HCT116 (cell line): ENCODE measurements around the gene TRMT10C. TPM values are rescaled to one million over a fixed set of nuclear protein-coding genes. Genes with fewer than 3 reads are reported as not detected.

Experiments used
- ATAC-seq: fragments of 200-7000 bp; cut with Tn5 transposase; 2 replicates; pipeline ENCODE4 v1.9.1; 2020; ENCODE audit warnings: mild to moderate bottlenecking, moderate library complexity
- BruUV-seq: library from RNA; stranded (reverse); fragments of 400-500 nt; replicated peaks from 2 replicates; lab custom pipeline; 2021; lab: Mats Ljungman, UMichigan
- CTCF ChIA-PET: fragments of 300-600 bp; sonication (Branson Sonifier 250); formaldehyde crosslinking; loops from one replicate; lab custom pipeline; 2021; ENCODE audit warnings: antibody characterized with exemption; lab: Charles Lee
- POLR2A ChIA-PET: fragments of 300-600, 350-600 bp; sonication (Branson Sonifier 250); formaldehyde crosslinking; loops from one replicate; lab custom pipeline; 2021; ENCODE audit warnings: antibody characterized with exemption; lab: Charles Lee
- RAD21 ChIA-PET, 2 experiments: fragments of 300-600 bp; sonication (Branson Sonifier 250); formaldehyde crosslinking; loops; one replicate each; lab custom pipeline; 2023; ENCODE audit warnings: low total read pairs in 2 of 2; ENCODE audit not compliant: uncharacterized antibody in 2 of 2, unreplicated experiment in 2 of 2, low non-redundant PET in 1 of 2; lab: Charles Lee
- DNase-seq: peaks from one replicate; pipeline ENCODE4 v3.0.0-alpha.2; 2010; ENCODE audit warnings: low read depth, low spot score
- H2AFZ ChIP-seq: fragments of 200-600 bp; shearing (Covaris generic), sonication (generic); 2 replicates; pipeline ENCODE4 v1.6.1; 2017; ENCODE audit warnings: low read depth, mixed run types, mixed read lengths, antibody characterized with exemption, low read length; ENCODE audit not compliant: poor library complexity, severe bottlenecking
- H3K27ac ChIP-seq: 2 replicates; pipeline ENCODE4 v1.5.1; 2012; ENCODE audit warnings: low read depth, low read length
- H3K27me3 ChIP-seq: fragments of 200-600 bp; sonication (generic); 2 replicates; pipeline ENCODE4 v1.6.1; 2016; ENCODE audit warnings: mixed run types, low read length, mixed read lengths; ENCODE audit not compliant: insufficient read depth
- H3K36me3 ChIP-seq, 2 experiments: fragments of 200-500 bp in 1 of 2; fragments of 200-600 bp in 1 of 2; sonication (Bioruptor generic) in 1 of 2; sonication (generic) in 1 of 2; 2 replicates each; pipeline versions ENCODE4 v1.5.1 to v1.6.1; 2014 to 2016; ENCODE audit warnings: low read length in 2 of 2, inconsistent platforms in 1 of 2, mixed read lengths in 1 of 2, mixed run types in 1 of 2; ENCODE audit not compliant: insufficient read depth in 2 of 2, control insufficient read depth in 1 of 2
- H3K4me1 ChIP-seq, 2 experiments: fragments of 200-600 bp in 1 of 2; sonication (generic) in 1 of 2; 2 replicates each; pipeline versions ENCODE4 v1.5.1 to v1.6.1; 2012 to 2017; ENCODE audit warnings: low read length in 2 of 2, inconsistent platforms in 1 of 2, mild to moderate bottlenecking in 1 of 2, mixed read lengths in 1 of 2, mixed run types in 1 of 2, moderate library complexity in 1 of 2; ENCODE audit not compliant: insufficient read depth in 2 of 2, control insufficient read depth in 1 of 2
- H3K4me2 ChIP-seq: fragments of 200-600 bp; sonication (generic); 2 replicates; pipeline ENCODE4 v1.6.1; 2017; ENCODE audit warnings: mixed run types, low read length, mixed read lengths
- H3K4me3 ChIP-seq, 2 experiments: fragments of 200-600 bp in 1 of 2; sonication (generic) in 1 of 2; replicated peaks in 1 of 2; 2 replicates each; pipeline ENCODE4 v1.5.1; 2011 to 2016; ENCODE audit warnings: low read length in 2 of 2, control low read depth in 1 of 2, low read depth in 1 of 2, mild to moderate bottlenecking in 1 of 2, mixed read lengths in 1 of 2, mixed run types in 1 of 2
- H3K79me2 ChIP-seq: fragments of 200-600 bp; sonication (generic); 2 replicates; pipeline ENCODE4 v1.6.1; 2017; ENCODE audit warnings: mild to moderate bottlenecking, mixed run types, low read length, moderate library complexity, mixed read lengths; ENCODE audit not compliant: insufficient read depth
- H3K9ac ChIP-seq: fragments of 200-600 bp; sonication (generic); 2 replicates; pipeline ENCODE4 v1.6.1; 2016; ENCODE audit warnings: low read length, mixed read lengths
- H3K9me2 ChIP-seq: fragments of 200-600 bp; sonication (generic), shearing (Covaris generic); 2 replicates; pipeline ENCODE4 v1.6.1; 2017; ENCODE audit warnings: mixed run types, mild to moderate bottlenecking, moderate library complexity; ENCODE audit not compliant: insufficient read depth
- H3K9me3 ChIP-seq, 2 experiments: fragments of 200-500 bp in 1 of 2; fragments of 200-600 bp in 1 of 2; sonication (Bioruptor generic) in 1 of 2; sonication (generic) in 1 of 2; 2 replicates each; pipeline ENCODE4 v1.6.1; 2014 to 2017; ENCODE audit warnings: low read length in 2 of 2, mixed read lengths in 2 of 2, inconsistent platforms in 1 of 2, low read depth in 1 of 2, mild to moderate bottlenecking in 1 of 2, mixed run types in 1 of 2, moderate library complexity in 1 of 2; ENCODE audit not compliant: control insufficient read depth in 1 of 2, insufficient read depth in 1 of 2
- H4K20me1 ChIP-seq: fragments of 200-600 bp; sonication (generic), shearing (Covaris generic); 2 replicates; pipeline ENCODE4 v1.6.1; 2017; ENCODE audit warnings: mixed run types, mild to moderate bottlenecking, moderate library complexity; ENCODE audit not compliant: insufficient read depth
- CEBPB ChIP-seq: IDR thresholded peaks from 2 replicates; pipeline ENCODE4 v1.6.1; 2012; ENCODE audit warnings: low read depth
- ELF1 ChIP-seq: IDR thresholded peaks from 2 replicates; pipeline ENCODE4 v1.6.1; 2012; ENCODE audit warnings: low read depth, borderline replicate concordance
- EZH2phosphoT487 ChIP-seq: fragments of 200-600 bp; IDR thresholded peaks from 2 replicates; pipeline ENCODE4 v1.6.1; 2018; ENCODE audit warnings: antibody characterized with exemption, borderline replicate concordance
- FOSL1 ChIP-seq: IDR thresholded peaks from 2 replicates; pipeline ENCODE4 v1.6.1; 2012; ENCODE audit warnings: low read depth
- JUND ChIP-seq: IDR thresholded peaks from 2 replicates; pipeline ENCODE4 v1.6.1; 2012
- POLR2A ChIP-seq: IDR thresholded peaks from 2 replicates; pipeline ENCODE4 v1.7.0; 2011; ENCODE audit warnings: borderline replicate concordance; ENCODE audit not compliant: insufficient read depth, insufficient read length; ENCODE audit errors: extremely low read depth
- POLR2AphosphoS5 ChIP-seq: IDR thresholded peaks from 2 replicates; pipeline ENCODE4 v1.6.1; 2011; ENCODE audit warnings: mild to moderate bottlenecking, low read depth, low read length, moderate library complexity
- RAD21 ChIP-seq: IDR thresholded peaks from 2 replicates; pipeline ENCODE4 v1.6.1; 2012; ENCODE audit warnings: low read depth, mild to moderate bottlenecking
- SIN3A ChIP-seq: IDR thresholded peaks from 2 replicates; pipeline ENCODE4 v1.6.1; 2012; ENCODE audit warnings: low read depth
- SP1 ChIP-seq: IDR thresholded peaks from 2 replicates; pipeline ENCODE4 v1.6.1; 2012; ENCODE audit warnings: low read depth
- TCF7L2 ChIP-seq: IDR thresholded peaks from 2 replicates; pipeline ENCODE4 v1.7.0; 2011; ENCODE audit warnings: borderline replicate concordance, inconsistent platforms; ENCODE audit not compliant: insufficient read depth, insufficient read length; ENCODE audit errors: extremely low read depth
- intact Hi-C: fragments of 100-400 bp; cut with micrococcal nuclease; formaldehyde crosslinking; loops from 2 replicates; pipeline ENCODE4 v1.10.0; 2022
- total RNA-seq: library from RNA; stranded (reverse); gene quantifications from one replicate; pipeline ENCODE4 v1.2.1, GENCODE V29; 2021; ENCODE audit not compliant: unreplicated experiment
- TF ChIP-seq, protein P1 (sequence below), 3 experiments: fragments of 200-600 bp in 1 of 3; sonication (generic) in 1 of 3; IDR thresholded peaks in 2 of 3; conservative IDR thresholded peaks in 1 of 3; 2 replicates each; pipeline ENCODE4 v1.5.1; 2012 to 2017; ENCODE audit warnings: low read depth in 2 of 3, low read length in 2 of 3, antibody characterized with exemption in 1 of 3, borderline replicate concordance in 1 of 3, control low read depth in 1 of 3, mild to moderate bottlenecking in 1 of 3, mixed read lengths in 1 of 3, mixed run types in 1 of 3, moderate library complexity in 1 of 3; ENCODE audit not compliant: insufficient read depth in 1 of 3
- TF ChIP-seq, protein P2 (sequence below): IDR thresholded peaks from 2 replicates; pipeline ENCODE4 v1.6.1; 2011; ENCODE audit warnings: mild to moderate bottlenecking, low read length, moderate library complexity; ENCODE audit not compliant: insufficient replicate concordance; ENCODE audit errors: extremely low read depth
- TF ChIP-seq, protein P3 (sequence below): IDR thresholded peaks from 2 replicates; pipeline ENCODE4 v1.6.1; 2012

The TRMT10C gene
- total RNA-seq, 1 experiment from 2014 or later, result 36.4 TPM

DNA sequence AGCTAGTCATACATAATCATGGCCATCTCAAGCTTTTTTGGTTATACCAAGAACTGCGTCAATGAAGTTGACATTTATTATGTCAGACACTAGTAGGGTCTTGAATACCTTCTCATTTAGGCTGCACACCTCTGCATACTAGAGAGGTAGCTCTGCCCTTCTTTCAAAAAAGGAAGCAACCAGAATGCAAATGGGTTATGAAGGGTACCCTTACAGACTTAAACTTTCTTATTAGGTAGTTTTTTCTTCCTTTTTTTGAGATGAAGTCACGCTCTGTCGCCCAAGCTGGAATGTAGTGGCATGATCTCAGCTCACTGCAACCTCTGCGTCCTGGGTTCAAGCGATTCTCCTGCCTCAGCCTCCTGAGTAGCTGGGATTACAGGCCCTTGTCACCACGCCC is 15.6 kb downstream of the TRMT10C start:
- no peak for ATAC-seq
- H3K36me3 ChIP-seq, result peaks cover 17 to 28% of the 10 kb centered on the region in 2 experiments
- no peak overlapping the region for H3K27ac ChIP-seq
- H2AFZ ChIP-seq, result no peak overlapping the region
- POLR2A ChIA-PET, result no interaction called here
- RAD21 ChIA-PET, result no interaction called here
- H3K4me2 ChIP-seq, result no peak overlapping the region
- DNase-seq, result no peak
- CTCF ChIA-PET, result no interaction called here
- no peaks in the 10 kb centered on the region for H3K9me3 ChIP-seq
- TSS peak; percentile 1 for BruUV-seq
- peaks cover 11 to 18% of the 10 kb centered on the region in 2 experiments for H3K4me1 ChIP-seq
- peaks cover 83% of the 10 kb centered on the region for H3K79me2 ChIP-seq
- peaks cover 16% of the 10 kb centered on the region for H4K20me1 ChIP-seq
- TF ChIP-seq, protein P1, sequence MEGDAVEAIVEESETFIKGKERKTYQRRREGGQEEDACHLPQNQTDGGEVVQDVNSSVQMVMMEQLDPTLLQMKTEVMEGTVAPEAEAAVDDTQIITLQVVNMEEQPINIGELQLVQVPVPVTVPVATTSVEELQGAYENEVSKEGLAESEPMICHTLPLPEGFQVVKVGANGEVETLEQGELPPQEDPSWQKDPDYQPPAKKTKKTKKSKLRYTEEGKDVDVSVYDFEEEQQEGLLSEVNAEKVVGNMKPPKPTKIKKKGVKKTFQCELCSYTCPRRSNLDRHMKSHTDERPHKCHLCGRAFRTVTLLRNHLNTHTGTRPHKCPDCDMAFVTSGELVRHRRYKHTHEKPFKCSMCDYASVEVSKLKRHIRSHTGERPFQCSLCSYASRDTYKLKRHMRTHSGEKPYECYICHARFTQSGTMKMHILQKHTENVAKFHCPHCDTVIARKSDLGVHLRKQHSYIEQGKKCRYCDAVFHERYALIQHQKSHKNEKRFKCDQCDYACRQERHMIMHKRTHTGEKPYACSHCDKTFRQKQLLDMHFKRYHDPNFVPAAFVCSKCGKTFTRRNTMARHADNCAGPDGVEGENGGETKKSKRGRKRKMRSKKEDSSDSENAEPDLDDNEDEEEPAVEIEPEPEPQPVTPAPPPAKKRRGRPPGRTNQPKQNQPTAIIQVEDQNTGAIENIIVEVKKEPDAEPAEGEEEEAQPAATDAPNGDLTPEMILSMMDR (IDR thresholded peaks at IDR 0.05 in 2 of 3, conservative IDR thresholded peaks at IDR 0.05 in 1 of 3; ENCODE audit: borderline replicate concordance in 1 of 3, insufficient read depth in 1 of 3, low read depth in 2 of 3, low read length in 2 of 3), result no peak
- TF ChIP-seq POLR2AphosphoS5 (no peak), POLR2A (no peak), CEBPB (no peak), JUND (no peak), SP1 (no peak), FOSL1 (no peak), SIN3A (no peak), TCF7L2 (no peak), ELF1 (no peak), EZH2phosphoT487 (no peak), RAD21 (no peak)
- TF ChIP-seq, protein P2, sequence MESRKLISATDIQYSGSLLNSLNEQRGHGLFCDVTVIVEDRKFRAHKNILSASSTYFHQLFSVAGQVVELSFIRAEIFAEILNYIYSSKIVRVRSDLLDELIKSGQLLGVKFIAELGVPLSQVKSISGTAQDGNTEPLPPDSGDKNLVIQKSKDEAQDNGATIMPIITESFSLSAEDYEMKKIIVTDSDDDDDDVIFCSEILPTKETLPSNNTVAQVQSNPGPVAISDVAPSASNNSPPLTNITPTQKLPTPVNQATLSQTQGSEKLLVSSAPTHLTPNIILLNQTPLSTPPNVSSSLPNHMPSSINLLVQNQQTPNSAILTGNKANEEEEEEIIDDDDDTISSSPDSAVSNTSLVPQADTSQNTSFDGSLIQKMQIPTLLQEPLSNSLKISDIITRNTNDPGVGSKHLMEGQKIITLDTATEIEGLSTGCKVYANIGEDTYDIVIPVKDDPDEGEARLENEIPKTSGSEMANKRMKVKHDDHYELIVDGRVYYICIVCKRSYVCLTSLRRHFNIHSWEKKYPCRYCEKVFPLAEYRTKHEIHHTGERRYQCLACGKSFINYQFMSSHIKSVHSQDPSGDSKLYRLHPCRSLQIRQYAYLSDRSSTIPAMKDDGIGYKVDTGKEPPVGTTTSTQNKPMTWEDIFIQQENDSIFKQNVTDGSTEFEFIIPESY, result no peak
- TF ChIP-seq, protein P3, sequence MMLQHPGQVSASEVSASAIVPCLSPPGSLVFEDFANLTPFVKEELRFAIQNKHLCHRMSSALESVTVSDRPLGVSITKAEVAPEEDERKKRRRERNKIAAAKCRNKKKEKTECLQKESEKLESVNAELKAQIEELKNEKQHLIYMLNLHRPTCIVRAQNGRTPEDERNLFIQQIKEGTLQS, result no peak
- H3K9me2 ChIP-seq, result no peaks in the 10 kb centered on the region
- H3K9ac ChIP-seq, result no peak overlapping the region
- H3K4me3 ChIP-seq, result no peak overlapping the region
- H3K27me3 ChIP-seq, result no peaks in the 10 kb centered on the region
- intact Hi-C loops, result no loop called here
